OCI-M2 (cell line): ENCODE results near the gene CYTH1.
"Not testable (repeated sequence)": the region's sequence is repeated elsewhere in the genome, so short reads cannot be mapped to it uniquely, and the experiment has no call there.

Source experiments
- DNase-seq: peaks from one replicate; lab custom pipeline; 2025; ENCODE audit not compliant: unreplicated experiment; lab: John Stamatoyannopoulos, UW

Gene CYTH1

DNA sequence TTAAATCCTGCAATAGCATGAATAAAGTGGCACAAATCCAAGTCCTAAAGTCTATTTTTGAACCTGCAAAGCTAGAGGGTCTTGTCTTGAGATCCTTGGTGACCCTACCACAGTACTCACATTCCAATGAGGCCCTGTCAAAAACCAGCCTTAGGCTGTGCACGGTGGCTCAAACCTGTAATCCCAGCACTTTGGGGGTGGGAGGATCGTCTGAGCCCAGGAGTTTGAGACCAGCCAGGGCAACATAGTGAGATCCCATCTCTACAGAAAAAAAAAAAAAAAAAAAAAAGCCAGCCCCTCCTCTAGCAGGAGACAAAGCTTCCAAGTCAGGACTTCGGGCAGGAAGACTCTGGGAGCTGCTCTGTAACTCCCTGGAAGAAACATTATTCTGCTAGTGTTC lies 16.3 kb downstream of the CYTH1 start:
- no peak for DNase-seq

DNA sequence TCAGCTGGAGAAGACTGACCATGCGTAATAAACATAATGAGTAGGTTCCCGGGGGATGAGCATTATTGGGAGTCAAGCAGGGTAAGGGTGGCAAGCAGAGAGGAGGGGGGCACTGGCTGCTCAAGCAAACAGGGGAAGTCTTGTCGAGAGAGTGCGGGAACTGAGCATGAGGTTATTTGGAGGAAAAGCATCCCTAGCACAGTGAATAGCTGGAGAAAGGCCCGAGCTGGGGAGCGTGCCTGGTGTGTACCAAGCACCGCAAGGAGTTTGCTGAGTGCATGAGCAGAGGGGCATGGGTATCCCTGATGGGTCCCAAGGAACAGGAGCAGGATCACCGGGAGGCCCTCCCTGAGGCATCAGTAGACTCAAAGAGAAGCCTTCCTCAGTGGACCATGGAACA lies 17.2 kb downstream of the CYTH1 start:
- DNase-seq, result no peak

GRCh38 chr17:78763561-78763960 lies 18.5 kb downstream of the CYTH1 start:
- DNase-seq, result no peak

DNA sequence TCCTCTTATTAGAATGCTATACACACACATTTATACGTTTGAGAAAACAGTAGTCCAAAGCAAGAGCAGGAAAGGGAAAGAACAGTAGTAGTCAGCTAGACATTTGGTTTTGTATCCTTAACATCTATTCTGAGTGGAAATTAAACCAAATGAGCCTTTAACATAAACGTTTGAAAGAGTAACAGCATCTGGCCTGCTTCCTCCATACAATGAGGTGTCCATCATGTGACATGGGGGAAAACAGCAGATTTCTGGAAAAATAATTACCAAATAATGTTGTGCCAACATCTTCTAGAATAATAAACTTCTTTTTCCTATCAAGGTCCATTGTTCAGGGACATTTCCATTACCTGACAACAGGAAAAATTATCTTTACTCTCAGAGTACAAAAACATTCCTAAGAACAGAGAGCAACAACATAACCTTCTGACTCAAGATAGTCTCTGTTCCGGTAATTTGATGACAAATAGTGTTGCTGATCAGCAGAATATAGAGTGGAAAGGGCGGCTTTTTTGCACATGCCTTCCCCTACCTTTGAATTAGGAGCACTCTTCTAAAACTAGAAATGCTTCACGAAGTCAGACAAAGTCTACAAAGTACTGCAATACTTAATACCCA lies 20.2 kb downstream of the CYTH1 start:
- no peak for DNase-seq

GRCh38 chr17:78759969-78760352 lies 22.1 kb downstream of the CYTH1 start:
- no peak for DNase-seq

DNA sequence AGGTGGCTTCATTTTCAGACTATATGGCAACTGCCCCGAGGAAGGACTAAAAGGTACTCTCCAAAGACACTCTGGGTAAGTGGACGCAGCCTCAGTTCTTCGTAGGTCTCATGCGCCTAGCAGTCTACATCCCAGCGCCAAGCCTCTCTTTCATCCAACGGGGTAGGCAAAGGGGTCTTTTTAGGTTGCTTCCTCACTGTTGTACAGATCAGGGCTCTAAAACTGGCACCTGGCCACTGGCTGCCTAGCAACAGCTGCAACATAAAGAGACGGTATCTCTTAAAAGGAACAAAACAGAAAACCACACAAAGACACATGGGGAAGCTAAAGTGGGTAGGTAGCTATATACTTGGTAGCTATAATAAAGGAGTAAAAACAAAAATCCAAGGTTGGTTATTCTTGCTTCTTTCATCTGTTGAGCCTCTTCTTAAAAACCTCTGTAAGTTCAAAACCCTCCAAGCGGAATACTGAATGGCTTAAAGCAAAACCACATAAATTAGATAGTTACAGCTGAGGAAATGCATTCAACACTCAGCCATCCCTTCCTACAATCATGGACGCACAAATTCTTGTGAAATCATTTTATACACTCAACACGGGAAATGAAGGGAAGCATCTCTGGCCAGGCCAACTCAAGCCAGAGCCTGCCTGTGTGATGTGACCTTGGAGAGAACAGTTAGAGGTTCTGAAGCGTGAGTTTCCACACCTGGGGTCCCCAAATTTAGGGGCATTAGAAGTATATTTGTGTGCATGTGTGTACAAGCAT lies 22.7 kb downstream of the CYTH1 start:
- DNase-seq, result no peak

- DNase-seq, result no peak
Measured at GRCh38 chr17:78753316-78754250, 28.5 kb downstream of the CYTH1 start.

DNA sequence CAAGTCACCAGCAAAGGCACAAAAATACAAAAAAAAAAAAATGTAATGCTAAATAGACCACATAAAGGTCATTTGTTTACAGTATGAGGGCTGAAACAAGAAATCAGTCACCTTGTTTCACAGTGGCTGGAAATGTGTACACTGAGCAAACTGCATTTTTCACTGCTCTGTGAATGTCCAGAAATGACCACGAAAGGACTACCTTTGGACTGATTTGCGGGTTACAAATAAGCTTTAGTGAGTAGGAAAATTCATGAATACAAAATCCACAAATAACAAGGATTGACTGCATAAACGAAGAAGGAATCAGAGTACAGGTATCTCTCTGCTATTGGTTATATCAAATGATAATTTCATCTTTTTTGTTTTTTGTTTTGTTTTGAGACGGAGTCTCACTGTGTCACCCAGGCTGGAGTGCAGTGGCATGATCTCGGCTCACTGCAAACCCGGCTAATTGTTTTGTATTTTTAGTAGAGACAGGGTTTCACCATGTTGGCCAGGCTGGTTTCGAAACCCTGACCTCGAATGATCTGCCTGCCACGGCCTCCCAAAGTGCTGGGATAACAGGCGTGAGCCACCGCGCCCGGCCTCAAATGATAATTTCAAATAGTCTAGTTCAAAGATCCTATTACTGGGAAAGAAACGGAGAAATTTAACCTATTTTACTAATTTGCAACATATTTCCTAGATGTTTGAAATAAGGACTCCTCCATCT lies 30.5 kb downstream of the CYTH1 start:
- no peak for DNase-seq

- not testable (repeated sequence) for DNase-seq
Measured at GRCh38 chr17:78751000-78751399, 31.1 kb downstream of the CYTH1 start.

DNA sequence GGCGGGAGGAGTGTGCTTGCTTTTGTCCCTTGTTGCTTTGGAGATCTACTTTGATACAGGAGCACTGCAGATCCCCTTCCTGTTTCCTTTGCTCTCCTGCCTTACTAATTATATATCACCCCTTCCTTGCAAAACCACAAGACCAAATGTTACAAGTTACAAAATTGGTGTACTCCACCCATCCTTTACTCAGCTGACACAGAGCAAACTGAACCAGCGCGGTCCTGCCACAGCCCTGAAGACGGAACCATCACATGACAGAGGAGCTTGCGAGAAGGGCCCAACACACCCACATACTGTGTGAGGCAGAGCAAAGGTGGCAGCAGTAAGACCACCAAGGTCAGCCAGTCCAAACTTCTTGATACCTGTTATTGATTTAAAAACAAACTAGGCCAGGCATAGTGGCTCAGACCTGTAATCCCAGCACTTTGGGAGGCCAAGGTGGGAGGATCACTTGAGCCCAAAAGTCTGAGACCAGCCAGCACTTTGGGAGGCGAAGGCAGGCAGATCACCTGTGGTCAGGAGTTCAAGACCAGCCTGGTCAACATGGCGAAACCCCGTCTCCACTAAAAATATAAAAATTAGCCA lies 33.2 kb downstream of the CYTH1 start:
- no peak for DNase-seq

- no peak for DNase-seq
Measured at GRCh38 chr17:78748048-78748729, 33.9 kb downstream of the CYTH1 start.

DNA sequence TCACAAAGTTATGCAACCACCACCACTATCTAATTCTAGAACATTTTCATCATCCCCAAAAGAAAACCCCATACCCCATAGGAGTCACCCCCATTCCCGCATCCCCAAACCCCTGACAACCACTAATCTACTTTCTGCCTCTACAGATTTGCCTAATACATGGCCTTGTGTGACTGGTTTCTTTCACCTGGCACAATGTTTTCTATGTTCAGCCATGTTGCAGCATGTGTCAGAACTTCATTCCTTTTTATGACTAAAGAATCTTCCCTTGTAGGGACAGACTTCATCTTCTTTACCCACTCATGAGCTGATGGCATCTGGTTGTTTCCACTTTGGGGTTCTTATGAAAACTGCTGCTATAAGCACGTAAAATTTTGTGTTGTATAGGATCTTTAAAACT lies 34.6 kb downstream of the CYTH1 start:
- DNase-seq, result no peak

- no peak for DNase-seq
Measured at GRCh38 chr17:78746949-78747269, 35.2 kb downstream of the CYTH1 start.

DNA sequence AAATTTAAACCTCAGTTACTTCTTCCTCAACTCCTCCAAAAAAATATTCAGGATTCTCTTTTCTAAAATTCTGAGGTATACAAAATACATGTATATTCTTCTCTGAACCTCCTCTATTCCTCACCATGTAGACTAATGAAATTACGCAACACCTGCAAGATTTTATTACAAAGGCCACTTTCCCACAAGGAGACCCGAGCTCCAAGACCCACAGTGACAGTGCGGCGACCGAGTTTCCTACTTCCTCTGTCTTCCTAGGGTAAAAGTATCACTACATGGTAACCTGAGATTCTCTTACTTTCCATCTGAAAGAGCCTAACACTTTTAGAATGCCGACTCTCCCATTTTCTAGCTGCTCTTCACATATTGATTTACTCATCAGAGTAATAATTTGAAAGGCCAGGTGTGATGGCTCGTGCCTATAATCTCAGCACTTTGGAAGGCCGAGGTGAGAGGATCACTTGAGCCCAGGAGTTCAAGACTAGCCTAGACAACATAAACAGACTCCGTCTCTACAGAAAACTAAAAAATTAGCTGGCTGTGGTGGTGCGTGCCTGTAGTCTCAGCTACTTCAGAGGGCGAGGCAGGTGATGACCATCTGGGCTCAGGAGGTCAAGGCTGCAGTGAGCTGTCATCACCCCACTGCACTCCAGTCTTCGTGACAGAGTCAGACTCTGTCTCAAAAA lies 35.7 kb downstream of the CYTH1 start:
- DNase-seq, result no peak

DNA sequence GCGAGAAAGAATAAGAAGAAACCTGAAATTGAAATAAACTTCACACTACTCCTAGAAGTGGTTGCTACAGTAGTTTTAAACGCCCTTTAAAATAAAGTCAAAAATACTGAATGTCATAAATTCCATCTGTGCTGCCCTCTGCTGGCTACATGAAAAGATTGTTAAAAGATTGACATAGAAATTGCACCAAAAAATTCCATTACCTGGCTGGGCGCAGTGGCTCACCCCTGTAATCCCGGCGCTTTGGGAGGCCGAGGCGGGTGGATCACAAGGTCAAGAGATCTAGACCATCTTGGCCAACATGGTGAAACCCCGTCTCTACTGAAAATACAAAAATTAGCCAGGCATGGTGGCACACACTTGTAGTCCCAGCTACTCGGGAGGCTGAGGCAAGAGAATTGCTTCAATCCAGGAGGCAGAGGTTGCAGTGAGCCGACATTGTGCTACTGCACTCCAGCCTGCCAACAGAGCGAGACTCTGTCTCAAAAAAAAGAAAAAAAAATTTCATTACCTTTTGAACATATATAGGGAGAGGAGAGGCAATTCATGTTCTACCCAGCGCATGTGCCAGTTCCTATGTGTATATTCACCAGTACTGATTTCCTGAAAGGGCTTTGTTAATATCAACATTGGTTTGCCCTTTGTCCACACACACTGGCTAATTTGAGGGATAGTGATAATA lies 36.5 kb downstream of the CYTH1 start:
- no peak for DNase-seq

GRCh38 chr17:78742901-78743300 lies 39.2 kb downstream of the CYTH1 start:
- no peak for DNase-seq

GRCh38 chr17:78741644-78742284 lies 40.3 kb downstream of the CYTH1 start:
- DNase-seq, result no peak

DNA sequence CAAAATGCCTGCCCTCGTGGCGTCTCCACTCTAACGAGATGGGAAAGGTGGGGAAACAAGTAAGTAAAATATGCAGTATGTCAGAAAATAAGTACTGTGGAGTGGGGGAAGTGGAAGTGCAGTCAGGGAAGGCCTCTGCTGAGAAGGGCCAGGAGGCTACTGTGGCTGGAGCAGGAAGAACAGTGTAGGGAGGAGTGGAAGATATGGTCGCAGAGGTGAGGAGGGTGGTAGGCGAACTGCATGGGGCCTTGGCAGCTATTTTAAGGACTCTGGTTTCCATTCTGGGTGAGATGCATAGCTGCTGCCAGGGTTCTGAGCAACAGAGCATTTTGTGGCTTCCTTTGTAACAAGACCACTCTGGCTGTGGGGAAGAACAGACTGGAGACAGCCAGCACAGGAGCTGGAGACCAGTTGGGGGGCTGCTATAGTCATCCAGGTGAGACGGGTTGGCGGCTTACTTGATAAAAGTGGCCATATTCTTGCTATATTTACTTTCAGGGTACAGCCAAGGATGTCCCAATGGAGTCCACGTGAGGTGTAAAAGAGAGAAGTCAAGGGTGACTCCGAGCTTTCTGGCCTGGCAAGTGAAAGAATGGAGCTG lies 42.6 kb downstream of the CYTH1 start:
- DNase-seq, result no peak
